ENCODE results near the gene RBL1.
"Not testable (repeated sequence)": the region's sequence is repeated elsewhere in the genome, so short reads cannot be mapped to it uniquely, and the experiment has no call there.

Gene RBL1

DNA sequence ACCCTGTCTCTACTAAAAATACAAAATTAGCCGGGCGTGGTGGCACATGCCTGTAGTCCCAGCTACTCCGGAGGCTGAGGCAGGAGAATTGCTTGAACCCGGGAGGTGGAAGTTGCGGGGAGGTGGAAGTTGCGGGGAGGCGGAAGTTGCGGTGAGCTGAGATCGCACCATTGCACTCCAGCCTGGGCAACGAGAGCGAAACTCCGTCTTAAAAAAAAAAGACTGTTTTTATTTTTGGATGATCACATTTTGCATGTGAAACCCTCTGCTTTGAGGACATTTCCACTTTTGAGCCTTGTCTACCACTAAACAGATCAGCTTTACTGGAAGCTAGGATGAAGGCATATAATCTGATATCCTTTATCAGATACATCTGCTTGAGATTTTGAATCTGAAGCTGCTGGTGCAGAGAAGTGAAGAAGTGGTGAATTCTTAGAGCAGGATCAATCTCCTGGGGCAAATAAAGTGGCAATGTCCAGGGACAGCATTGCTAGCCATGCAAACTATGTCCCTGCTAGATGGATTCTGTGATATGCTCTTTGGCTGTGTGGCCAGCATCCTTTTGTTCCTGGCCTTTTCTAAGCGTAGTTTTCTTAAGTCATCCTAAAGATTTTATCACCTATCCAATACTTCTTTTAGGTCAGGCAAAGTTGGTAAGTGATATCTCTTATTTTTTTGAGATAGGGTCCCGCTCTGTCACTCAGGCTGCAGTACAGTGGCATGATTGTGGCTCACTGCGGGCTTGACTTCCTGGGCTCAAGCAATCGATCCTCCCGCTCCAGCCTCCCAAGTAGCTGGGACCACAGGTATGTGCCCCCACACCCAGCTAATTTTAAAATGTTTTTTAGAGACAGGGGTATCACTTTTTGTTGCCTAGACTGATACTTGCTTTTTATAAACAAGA lies 23.3 kb downstream of the RBL1 start:
- no peak for DNase-seq

- no peak for DNase-seq
Observed at GRCh38 chr20:37071481-37071911, 24.3 kb downstream of the RBL1 start.

GRCh38 chr20:37069563-37069962 lies 26.2 kb downstream of the RBL1 start:
- not testable (repeated sequence) for DNase-seq

GRCh38 chr20:37066168-37066567 lies 29.6 kb downstream of the RBL1 start:
- DNase-seq = no peak

DNA sequence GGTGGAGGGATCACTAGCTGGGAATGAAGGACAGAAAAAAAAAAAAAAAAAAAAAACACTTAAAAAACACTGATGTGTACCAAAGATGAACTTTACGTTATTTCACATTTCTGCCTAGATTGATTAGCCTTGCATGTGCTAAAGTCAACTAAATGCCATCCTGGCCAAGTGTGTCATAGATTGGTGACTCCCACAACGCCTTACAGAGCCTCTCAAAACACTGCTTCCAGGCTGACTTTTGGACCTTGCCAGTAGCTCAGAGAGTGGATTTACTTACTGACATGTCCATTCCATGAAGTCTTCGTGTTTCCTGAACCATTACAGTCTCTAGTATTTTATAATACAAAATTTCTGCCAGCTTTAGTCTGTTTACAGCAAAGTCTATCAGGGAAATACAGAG lies 40.5 kb downstream of the RBL1 start:
- DNase-seq = no peak

DNA sequence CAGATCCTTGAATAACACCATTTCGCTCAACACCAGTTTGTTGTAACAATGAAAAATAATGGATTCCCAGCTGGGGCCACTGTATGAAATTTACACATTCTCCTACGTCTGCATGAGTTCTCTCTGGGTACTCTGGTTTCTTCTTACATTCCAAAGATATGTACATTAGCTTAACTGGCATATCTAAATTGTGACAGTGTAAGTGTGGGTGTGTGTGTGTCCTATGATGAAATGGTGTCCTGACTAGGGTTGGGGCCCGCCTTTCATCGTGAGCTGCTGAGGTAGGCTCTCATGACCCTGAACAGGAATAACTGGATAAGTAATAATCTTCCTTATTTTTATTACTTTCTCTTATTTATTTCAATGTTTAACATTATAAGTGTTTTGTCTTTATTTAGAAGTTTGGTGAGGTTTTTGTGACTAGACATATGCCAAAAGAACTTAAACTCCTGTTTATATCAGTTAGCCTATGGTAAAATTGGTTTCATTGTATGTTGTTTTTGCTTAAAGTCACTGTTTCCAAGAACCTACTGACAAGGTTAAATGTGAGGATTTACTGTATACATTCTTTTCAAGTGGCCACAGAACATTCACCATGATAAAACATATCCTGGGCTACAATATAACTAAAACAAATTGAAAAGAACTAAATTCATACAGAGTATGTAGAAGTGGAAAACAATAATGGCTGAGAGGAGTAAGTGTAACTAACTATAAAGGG lies 42.4 kb downstream of the RBL1 start:
- DNase-seq = no peak

DNA sequence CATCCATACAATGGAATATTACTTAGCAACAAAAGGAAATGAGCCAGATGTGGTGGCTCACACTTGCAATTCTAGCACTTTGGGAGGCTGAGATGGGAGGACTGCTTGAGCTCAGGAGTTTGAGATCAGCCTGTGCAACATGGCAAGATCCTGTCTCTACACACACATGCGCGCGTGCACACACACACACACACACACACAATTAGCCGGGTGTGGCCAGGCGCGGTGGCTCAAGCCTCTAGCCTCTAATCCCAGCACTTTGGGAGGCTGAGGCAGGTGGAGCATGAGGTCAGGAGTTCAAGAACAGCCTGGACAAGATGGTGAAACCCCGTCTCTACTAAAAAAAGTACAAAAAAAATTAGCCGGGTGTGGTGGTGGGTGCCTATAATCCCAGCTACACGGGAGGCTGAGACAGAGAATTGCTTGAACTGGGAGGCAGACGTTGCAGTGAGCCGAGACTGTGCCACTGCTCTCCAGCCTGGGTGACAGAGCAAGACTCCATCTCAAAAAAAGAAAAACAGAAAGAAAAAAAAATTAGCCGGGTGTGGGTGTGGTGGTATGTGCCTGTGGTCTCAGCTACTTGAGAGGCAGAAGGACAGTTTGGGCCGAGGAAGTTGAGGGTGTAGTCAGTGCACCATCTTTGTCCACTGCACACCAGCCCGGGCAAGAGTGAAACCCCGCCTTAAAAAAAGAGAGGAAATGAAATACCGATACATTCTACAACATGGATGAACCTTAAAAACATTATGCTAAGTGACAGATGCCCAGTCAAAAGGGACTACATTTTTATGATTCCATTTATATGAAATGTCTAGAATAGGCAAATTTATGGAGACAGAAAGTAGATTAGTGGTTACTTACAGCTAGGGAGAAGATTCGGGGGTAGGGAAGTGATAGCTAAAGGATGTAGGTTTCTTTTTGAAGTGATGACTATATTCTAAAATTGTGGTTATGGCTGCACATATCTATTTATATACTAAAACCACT lies 52.5 kb downstream of the RBL1 start:
- DNase-seq = no peak

DNA sequence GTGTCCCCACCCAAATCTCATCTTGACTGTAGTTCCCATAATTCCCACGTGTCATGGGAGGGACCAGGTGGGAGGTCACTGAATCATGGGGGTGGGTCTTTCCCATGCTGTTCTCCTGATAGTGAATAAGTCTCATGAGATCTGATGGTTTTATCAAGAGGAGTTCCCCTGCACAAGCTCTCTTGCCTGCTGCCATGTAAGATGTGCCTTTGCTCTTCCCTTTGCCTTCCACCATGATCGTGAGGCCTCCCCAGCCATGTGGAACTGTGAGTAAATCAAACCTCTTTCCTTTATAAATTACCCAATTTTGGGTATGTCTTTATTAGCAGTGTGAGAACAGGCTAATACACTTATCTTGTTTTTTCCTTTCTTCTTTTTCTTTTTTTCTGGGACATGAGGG lies 56.4 kb downstream of the RBL1 start:
- not testable (repeated sequence) for DNase-seq

GRCh38 chr20:37032077-37032476 lies 63.7 kb downstream of the RBL1 start:
- DNase-seq = no peak

- DNase-seq = no peak
Observed at GRCh38 chr20:37020636-37021035, 75.2 kb downstream of the RBL1 start.

GRCh38 chr20:37012631-37013030 lies 83.2 kb downstream of the RBL1 start:
- DNase-seq = not testable (repeated sequence)

GRCh38 chr20:37011858-37012257 lies 83.9 kb downstream of the RBL1 start:
- not testable (repeated sequence) for DNase-seq

DNA sequence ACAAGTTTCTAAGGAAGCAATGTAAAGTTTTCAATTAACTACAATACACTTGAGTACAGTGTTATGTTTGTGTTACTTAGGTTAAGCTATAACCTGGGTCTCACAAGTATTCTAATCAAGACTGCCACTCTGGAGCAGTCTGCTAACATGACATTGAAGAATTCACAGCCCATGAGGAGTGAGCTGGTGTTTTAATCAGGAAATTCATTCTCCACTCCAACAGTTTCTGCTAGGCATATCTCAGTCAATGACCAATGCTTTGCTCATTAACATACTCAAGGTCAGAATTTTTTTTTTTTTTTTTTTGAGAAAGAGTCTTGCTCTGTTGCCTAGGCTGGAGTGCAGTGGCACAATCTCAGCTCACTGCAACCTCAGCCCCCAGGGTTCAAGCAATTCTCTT lies 84.7 kb downstream of the RBL1 start:
- no peak for DNase-seq

GRCh38 chr20:37007898-37008649 lies 87.7 kb downstream of the RBL1 start:
- DNase-seq = no peak

GRCh38 chr20:37005062-37005942 lies 90.5 kb downstream of the RBL1 start:
- DNase-seq = not testable (repeated sequence)

DNA sequence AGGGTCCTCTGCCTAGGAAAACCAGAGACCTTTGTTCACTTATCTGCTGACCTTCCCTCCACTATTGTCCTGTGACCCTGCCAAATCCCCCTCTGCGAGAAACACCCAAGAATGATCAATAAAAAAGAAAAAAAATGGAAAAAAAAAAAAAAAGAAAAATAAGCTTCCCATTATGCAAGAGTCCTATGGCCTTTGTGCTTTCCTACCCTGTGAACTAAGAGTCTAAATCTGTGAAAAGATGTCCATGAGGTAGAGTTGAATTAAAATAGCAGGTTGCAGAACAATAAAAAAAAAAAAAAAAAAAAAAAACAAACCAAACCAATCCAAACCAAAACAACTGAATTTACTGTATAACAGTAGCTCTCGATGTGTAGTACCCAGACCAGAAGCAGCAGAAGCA lies 94.2 kb downstream of the RBL1 start:
- DNase-seq = not testable (repeated sequence)

GRCh38 chr20:37000171-37000570 lies 95.6 kb downstream of the RBL1 start:
- not testable (repeated sequence) for DNase-seq

DNA sequence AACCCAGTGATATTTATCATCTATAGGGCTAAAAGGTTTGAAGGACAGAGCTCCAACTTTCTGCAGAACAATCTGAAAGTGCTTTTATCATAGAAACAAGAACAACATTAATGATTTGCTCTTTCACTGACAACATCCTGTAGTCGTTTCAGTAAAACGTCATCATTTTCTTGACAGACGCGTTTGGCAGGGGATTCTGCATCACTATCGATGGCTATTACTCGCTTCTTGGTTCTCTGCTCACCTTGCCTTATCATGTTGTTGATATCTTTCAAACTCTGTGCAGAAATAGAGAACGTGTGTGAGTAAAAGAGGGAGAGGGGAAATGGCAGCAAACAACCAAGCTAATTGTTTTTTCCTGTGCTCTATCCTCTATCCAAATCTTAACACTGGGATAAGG lies 97.1 kb downstream of the RBL1 start:
- DNase-seq = no peak

DNA sequence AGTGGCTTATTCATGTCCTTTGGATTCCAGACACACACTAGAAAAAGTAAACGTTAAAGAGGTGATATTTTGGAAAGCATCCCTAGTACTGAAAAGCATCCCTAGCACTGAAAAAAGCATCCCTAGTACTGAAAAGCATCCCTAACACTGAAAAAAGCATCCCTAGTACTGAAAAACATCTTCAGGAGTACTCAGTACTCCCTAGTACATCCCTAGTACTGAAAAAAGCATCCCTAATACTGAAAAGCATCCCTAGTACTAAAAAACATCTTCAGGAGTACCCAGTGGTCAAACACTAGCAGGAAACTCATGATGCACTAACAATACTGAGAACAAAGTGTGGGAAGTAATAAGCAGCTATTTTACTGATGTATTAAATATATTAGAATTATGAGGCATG lies 98.7 kb downstream of the RBL1 start:
- no peak for DNase-seq

GRCh38 chr20:36994221-36994620 lies 101.6 kb downstream of the RBL1 start:
- not testable (repeated sequence) for DNase-seq

DNA sequence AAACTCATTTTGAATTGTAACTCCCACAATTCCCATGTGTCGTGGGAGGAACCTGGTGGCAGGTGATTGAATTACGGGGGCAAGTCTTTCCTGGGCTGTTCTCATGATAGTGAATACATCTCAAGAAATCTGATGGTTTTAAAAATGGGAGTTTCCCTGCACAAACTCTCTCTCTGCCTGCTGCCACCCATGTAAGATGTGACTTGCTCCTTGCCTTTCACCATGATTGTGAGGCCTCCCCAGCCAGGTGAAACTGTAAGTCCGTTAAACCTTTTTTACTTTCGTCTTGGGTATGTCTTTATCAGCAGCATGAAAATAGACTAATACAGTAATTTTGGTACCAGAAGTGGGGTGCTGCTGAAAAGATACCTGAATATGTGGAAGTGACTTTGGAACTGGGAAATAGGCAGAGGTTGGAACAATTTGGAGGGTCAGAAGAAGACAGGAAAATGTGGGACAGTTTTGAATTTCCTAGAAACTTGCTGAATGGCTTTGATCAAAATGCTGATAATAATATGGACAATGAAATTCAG lies 102.9 kb downstream of the RBL1 start:
- no peak for DNase-seq
